Prostate gland (tissue), 2 donors: ENCODE measurements around the gene NDST4. TPM values are rescaled to one million over a fixed set of nuclear protein-coding genes. Genes with fewer than 3 reads are reported as not detected.

Experiments
- DNase-seq: peaks from one replicate; pipeline ENCODE4 v3.0.0-alpha.2; 2019; ENCODE audit warnings: low spot score
- H3K27ac ChIP-seq, 2 donors: fragments of 200-600 bp; sonication (generic); 2 replicates each; pipeline ENCODE4 v1.5.1; 2017 to 2019
- H3K27me3 ChIP-seq: fragments of 200-600 bp; sonication (generic); replicated peaks from 2 replicates; pipeline ENCODE4 v1.5.1; 2019; ENCODE audit not compliant: insufficient read depth
- H3K36me3 ChIP-seq, 2 donors: fragments of 200-600 bp; sonication (generic); 1 replicate in 1 of 2; 2 replicates in 1 of 2; pipeline versions ENCODE4 v1.5.1 to v1.8.1; 2017 to 2019
- H3K4me1 ChIP-seq: fragments of 200-600 bp; sonication (generic); replicated peaks from 2 replicates; pipeline ENCODE4 v1.5.1; 2019
- H3K4me3 ChIP-seq, 2 donors: fragments of 200-600 bp; sonication (generic); 2 replicates each; pipeline ENCODE4 v1.5.1; 2017 to 2019
- H3K9me3 ChIP-seq: fragments of 200-600 bp; sonication (generic); 2 replicates; pipeline ENCODE4 v1.5.1; 2017
- CTCF ChIP-seq, 4 experiments: fragments of 200-600 bp in 2 of 4; fragments of 450-650 bp in 2 of 4; sonication (generic) in 2 of 4; IDR thresholded peaks; 1 replicate in 3 of 4; 2 replicates in 1 of 4; pipeline ENCODE4 v1.5.1; 2016 to 2019; ENCODE audit warnings: antibody characterized with exemption in 4 of 4, mild to moderate bottlenecking in 2 of 4, moderate library complexity in 2 of 4
- POLR2A ChIP-seq: fragments of 450-650 bp; IDR thresholded peaks from one replicate; pipeline ENCODE4 v1.6.1; 2016; ENCODE audit warnings: antibody characterized with exemption, mild to moderate bottlenecking
- POLR2AphosphoS5 ChIP-seq: sonication (generic); formaldehyde crosslinking; IDR thresholded peaks from one replicate; pipeline ENCODE4 v1.6.1; 2017; ENCODE audit warnings: antibody characterized with exemption
- WGBS: methylation state at CpG from one replicate; pipeline ENCODE4 v1.1.5; 2018; 5-methylcytosine and 5-hydroxymethylcytosine counted together
- intact Hi-C: fragments of 100-400 bp; cut with DNase I; formaldehyde crosslinking; loops from one replicate; pipeline ENCODE4 v1.14.2; 2022
- total RNA-seq, 2 donors: library from RNA; depleted of rRNA; stranded (reverse); fragments of >200 nt; gene quantifications; one replicate each; pipeline ENCODE4 v1.1.0, GENCODE V29; 2016

Gene NDST4
- total RNA-seq, 2 donors from 2014 or later = 0.14 to 1.8 TPM

- no peaks in the 10 kb centered on the region for H3K27me3 ChIP-seq
- no peak overlapping the region for H3K4me3 ChIP-seq
- DNase-seq = no peak
- H3K9me3 ChIP-seq = no peaks in the 10 kb centered on the region
- 74% methylated on average over 2 of the region's 2 CpGs for WGBS
- TF ChIP-seq POLR2A (no peak), CTCF (IDR thresholded peaks at IDR 0.05) (no peak), POLR2AphosphoS5 (no peak)
- no peak overlapping the region for H3K27ac ChIP-seq
- no peaks in the 10 kb centered on the region for H3K4me1 ChIP-seq
- no peaks in the 10 kb centered on the region for H3K36me3 ChIP-seq
- intact Hi-C loops = no loop called here
Observed at GRCh38 chr4:114864060-114864459, 249.4 kb downstream of the NDST4 start.

- Histone ChIP-seq H3K36me3 (no peaks in the 10 kb centered on the region), H3K4me3 (no peak overlapping the region), H3K27ac (no peak overlapping the region), H3K4me1 (no peaks in the 10 kb centered on the region), H3K9me3 (no peaks in the 10 kb centered on the region), H3K27me3 (no peaks in the 10 kb centered on the region)
- TF ChIP-seq CTCF (IDR thresholded peaks at IDR 0.05) = no peak
- TF ChIP-seq POLR2A = no peak
- no peak for TF ChIP-seq POLR2AphosphoS5
- no peak for DNase-seq
- intact Hi-C loops = no loop called here
- WGBS = 54% methylated on average over 1 of the region's 1 CpG
Observed at GRCh38 chr4:114860786-114861185, 252.6 kb downstream of the NDST4 start.

GRCh38 chr4:114857831-114858230 lies 255.6 kb downstream of the NDST4 start:
- Histone ChIP-seq H3K4me1 (no peaks in the 10 kb centered on the region), H3K27me3 (no peaks in the 10 kb centered on the region), H3K4me3 (no peak overlapping the region), H3K27ac (no peak overlapping the region), H3K36me3 (no peaks in the 10 kb centered on the region), H3K9me3 (no peaks in the 10 kb centered on the region)
- DNase-seq = no peak
- intact Hi-C loops = no loop called here
- 30% methylated on average over 1 of the region's 1 CpG for WGBS
- TF ChIP-seq POLR2AphosphoS5 = no peak
- TF ChIP-seq CTCF (IDR thresholded peaks at IDR 0.05) = no peak
- TF ChIP-seq POLR2A = no peak

GRCh38 chr4:114839986-114840385 lies 273.4 kb downstream of the NDST4 start:
- H3K36me3 ChIP-seq = no peaks in the 10 kb centered on the region
- intact Hi-C loops = no loop called here
- DNase-seq = no peak
- TF ChIP-seq POLR2A = no peak
- no peak for TF ChIP-seq POLR2AphosphoS5
- no peak for TF ChIP-seq CTCF (IDR thresholded peaks at IDR 0.05)
- no peak overlapping the region for H3K27ac ChIP-seq
- WGBS = 56% methylated on average over 1 of the region's 1 CpG
- no peaks in the 10 kb centered on the region for H3K9me3 ChIP-seq
- H3K4me1 ChIP-seq = no peaks in the 10 kb centered on the region
- H3K4me3 ChIP-seq = no peak overlapping the region
- H3K27me3 ChIP-seq = no peaks in the 10 kb centered on the region

- no peaks in the 10 kb centered on the region for H3K4me1 ChIP-seq
- no peak for DNase-seq
- no peak overlapping the region for H3K4me3 ChIP-seq
- no peak overlapping the region for H3K27ac ChIP-seq
- H3K36me3 ChIP-seq = no peaks in the 10 kb centered on the region
- intact Hi-C loops = no loop called here
- H3K27me3 ChIP-seq = no peaks in the 10 kb centered on the region
- no peaks in the 10 kb centered on the region for H3K9me3 ChIP-seq
- no peak for TF ChIP-seq POLR2AphosphoS5
- no peak for TF ChIP-seq CTCF (IDR thresholded peaks at IDR 0.05)
- TF ChIP-seq POLR2A = no peak
- WGBS = 85% methylated on average over 2 of the region's 2 CpGs
Observed at GRCh38 chr4:114830628-114831027, 282.8 kb downstream of the NDST4 start.
